Ishikawa (cell line): ENCODE data around the gene ZNF469.

Experiments
- CEBPB ChIP-seq: IDR thresholded peaks from 2 replicates; pipeline ENCODE4 v1.6.1; 2012
- CREB1 ChIP-seq: IDR thresholded peaks from 2 replicates; pipeline ENCODE4 v1.6.1; 2012; ENCODE audit warnings: low read depth
- EGR1 ChIP-seq: IDR thresholded peaks from 2 replicates; pipeline ENCODE4 v1.6.1; 2012
- EP300 ChIP-seq: IDR thresholded peaks from 2 replicates; pipeline ENCODE4 v1.6.1; 2012; ENCODE audit warnings: borderline replicate concordance
- FOXM1 ChIP-seq: IDR thresholded peaks from 2 replicates; pipeline ENCODE4 v1.6.1; 2012; ENCODE audit warnings: low read depth, borderline replicate concordance
- NFIC ChIP-seq: IDR thresholded peaks from 2 replicates; pipeline ENCODE4 v1.6.1; 2012
- RAD21 ChIP-seq: IDR thresholded peaks from 2 replicates; pipeline ENCODE4 v1.6.1; 2012; ENCODE audit warnings: low read depth
- REST ChIP-seq: IDR thresholded peaks from 2 replicates; pipeline ENCODE4 v1.6.1; 2012; ENCODE audit warnings: low read depth, mild to moderate bottlenecking
- TAF1 ChIP-seq: IDR thresholded peaks from 2 replicates; pipeline ENCODE4 v1.6.1; 2012; ENCODE audit warnings: low read depth, mild to moderate bottlenecking
- TCF12 ChIP-seq: IDR thresholded peaks from 2 replicates; pipeline ENCODE4 v1.6.1; 2012; ENCODE audit warnings: low read depth
- TEAD4 ChIP-seq: IDR thresholded peaks from 2 replicates; pipeline ENCODE4 v1.6.1; 2012
- YY1 ChIP-seq: IDR thresholded peaks from 2 replicates; pipeline ENCODE4 v1.6.1; 2012; ENCODE audit warnings: low read depth
- ZBTB7A ChIP-seq: IDR thresholded peaks from 2 replicates; pipeline ENCODE4 v1.6.1; 2012; ENCODE audit warnings: low read depth
- TF ChIP-seq, protein P1 (sequence below): IDR thresholded peaks from 2 replicates; pipeline ENCODE4 v1.6.1; 2012
- TF ChIP-seq, protein P2 (sequence below): IDR thresholded peaks from 2 replicates; pipeline ENCODE4 v1.6.1; 2012

Gene ZNF469

DNA sequence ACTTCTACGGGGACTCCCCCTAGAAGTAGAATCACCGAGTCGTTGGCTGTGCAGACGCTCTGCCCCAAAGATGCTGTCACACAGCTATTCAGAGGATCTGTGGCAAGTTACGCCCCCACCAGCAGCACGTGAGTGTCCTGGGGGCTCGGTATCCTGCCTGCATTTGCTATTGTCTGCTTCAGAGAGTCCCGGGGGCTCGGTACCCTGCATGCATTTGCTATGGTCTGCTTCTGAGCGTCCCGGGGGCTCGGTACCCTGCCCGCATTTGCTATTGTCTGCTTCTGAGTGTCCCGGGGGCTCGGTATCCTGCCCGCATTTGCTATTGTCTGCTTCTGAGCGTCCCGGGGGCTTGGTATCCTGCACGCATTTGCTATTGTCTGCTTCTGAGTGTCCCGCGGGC, 23.8 kb upstream of the ZNF469 start:
- no peak for TF ChIP-seq EGR1
- TF ChIP-seq YY1 = no peak
- no peak for TF ChIP-seq NFIC
- TF ChIP-seq TEAD4 = no peak
- TF ChIP-seq EP300 = no peak
- TF ChIP-seq, protein P1, sequence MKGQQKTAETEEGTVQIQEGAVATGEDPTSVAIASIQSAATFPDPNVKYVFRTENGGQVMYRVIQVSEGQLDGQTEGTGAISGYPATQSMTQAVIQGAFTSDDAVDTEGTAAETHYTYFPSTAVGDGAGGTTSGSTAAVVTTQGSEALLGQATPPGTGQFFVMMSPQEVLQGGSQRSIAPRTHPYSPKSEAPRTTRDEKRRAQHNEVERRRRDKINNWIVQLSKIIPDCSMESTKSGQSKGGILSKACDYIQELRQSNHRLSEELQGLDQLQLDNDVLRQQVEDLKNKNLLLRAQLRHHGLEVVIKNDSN = no peak
- no peak for TF ChIP-seq CEBPB
- no peak for TF ChIP-seq TAF1
- TF ChIP-seq REST = no peak
- TF ChIP-seq ZBTB7A = no peak
- no peak for TF ChIP-seq FOXM1
- TF ChIP-seq RAD21 = no peak
- no peak for TF ChIP-seq CREB1
- TF ChIP-seq TCF12 = no peak
- TF ChIP-seq, protein P2, sequence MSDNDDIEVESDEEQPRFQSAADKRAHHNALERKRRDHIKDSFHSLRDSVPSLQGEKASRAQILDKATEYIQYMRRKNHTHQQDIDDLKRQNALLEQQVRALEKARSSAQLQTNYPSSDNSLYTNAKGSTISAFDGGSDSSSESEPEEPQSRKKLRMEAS = no peak

DNA sequence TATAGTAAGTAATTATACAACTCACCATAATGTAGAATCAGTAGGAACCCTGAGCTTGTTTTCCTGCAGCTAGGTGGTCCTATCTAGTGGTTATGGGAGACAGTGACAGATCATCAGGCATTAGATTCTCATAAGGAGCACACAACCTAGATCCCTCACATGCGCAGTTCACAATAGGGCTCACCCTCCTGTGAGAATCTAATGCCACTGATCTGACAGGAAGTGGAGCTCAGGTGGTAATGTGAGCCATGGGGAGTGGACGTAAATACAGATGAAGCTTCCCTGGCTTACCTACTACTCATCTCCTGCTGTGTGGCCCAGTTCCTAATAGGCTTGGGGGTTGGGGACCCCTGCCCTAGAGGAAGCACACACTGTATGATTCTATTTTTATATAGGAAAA, 21.8 kb upstream of the ZNF469 start:
- TF ChIP-seq NFIC = no peak
- TF ChIP-seq EGR1 = no peak
- TF ChIP-seq, protein P1 = no peak

- TF ChIP-seq EP300 = no peak
- no peak for TF ChIP-seq TCF12
- TF ChIP-seq EGR1 = no peak
- TF ChIP-seq CREB1 = no peak
- no peak for TF ChIP-seq REST
- TF ChIP-seq, protein P1 = no peak
- no peak for TF ChIP-seq ZBTB7A
- TF ChIP-seq CEBPB = no peak
- TF ChIP-seq, protein P2 = no peak
- no peak for TF ChIP-seq YY1
- no peak for TF ChIP-seq RAD21
- no peak for TF ChIP-seq NFIC
- TF ChIP-seq TEAD4 = no peak
- no peak for TF ChIP-seq FOXM1
- TF ChIP-seq TAF1 = no peak
These were observed 21.0 kb upstream of the ZNF469 start for GRCh38 chr16:88361775-88362174.

DNA sequence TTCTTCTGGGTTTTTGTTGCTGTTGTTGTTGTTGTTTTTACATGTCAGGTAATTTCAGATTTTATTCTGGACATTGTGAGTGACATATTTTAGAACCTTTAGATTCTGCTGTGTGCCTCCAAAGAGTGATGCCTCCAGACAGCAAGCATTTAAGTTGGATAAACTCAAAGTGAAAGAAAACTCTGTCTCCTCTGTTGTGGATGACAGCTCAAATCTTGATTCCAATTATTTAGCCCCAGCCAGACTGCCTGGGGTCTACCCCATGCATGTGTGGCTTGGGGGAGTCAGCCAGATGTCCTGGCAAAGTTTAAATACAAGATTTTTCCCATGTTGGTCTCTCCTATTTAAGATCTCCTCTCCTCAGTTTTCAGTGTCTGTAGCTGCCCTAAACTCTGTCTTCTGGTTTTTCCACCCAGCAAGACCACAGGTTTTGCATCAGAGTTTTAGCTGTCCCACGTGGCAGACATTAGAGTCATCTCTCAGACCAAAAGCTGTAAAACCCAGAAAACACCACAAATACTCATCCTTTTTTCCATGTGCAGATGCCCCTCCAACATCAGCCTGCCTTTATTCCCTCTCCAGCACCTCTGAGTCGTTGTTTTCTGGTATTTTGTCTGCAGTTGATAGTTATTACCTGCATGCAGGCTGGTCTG, 19.4 kb upstream of the ZNF469 start:
- TF ChIP-seq CEBPB (no peak), EP300 (no peak), TAF1 (no peak), RAD21 (no peak), REST (no peak), YY1 (no peak), ZBTB7A (no peak), TCF12 (no peak), FOXM1 (no peak), CREB1 (no peak), NFIC (no peak), TEAD4 (no peak)
- TF ChIP-seq, protein P1 = no peak
- TF ChIP-seq, protein P2 = no peak
